ENCODE results near the gene GPHB5.
"Not testable (repeated sequence)": the region's sequence is repeated elsewhere in the genome, so short reads cannot be mapped to it uniquely, and the experiment has no call there.

The GPHB5 gene

GRCh38 chr14:63318835-63319234 is at the start of gene GPHB5:
TSS of gene GPHB5 (minus strand) at chr14:63318935. CDS start at chr14:63317849, 1,086 bp downstream.
- DNase-seq (ENCODE audit: low spot score) = no peak

- no peak for DNase-seq (ENCODE audit: low spot score)
These were observed 49.1 kb upstream of the GPHB5 start for GRCh38 chr14:63367742-63368364.

GRCh38 chr14:63362389-63362819 is 43.7 kb upstream of the GPHB5 start:
- no peak for DNase-seq (ENCODE audit: low spot score)

- DNase-seq (ENCODE audit: low spot score) = no peak
These were observed 43.1 kb upstream of the GPHB5 start for GRCh38 chr14:63361790-63362189.

- DNase-seq (ENCODE audit: low spot score) = no peak
These were observed 39.1 kb upstream of the GPHB5 start for GRCh38 chr14:63357841-63358240.

- DNase-seq (ENCODE audit: low spot score) = no peak
These were observed 27.1 kb upstream of the GPHB5 start for GRCh38 chr14:63345826-63346225.

- DNase-seq (ENCODE audit: low spot score) = no peak
These were observed 25.6 kb upstream of the GPHB5 start for GRCh38 chr14:63344336-63344735.

GRCh38 chr14:63343878-63344277 is 25.1 kb upstream of the GPHB5 start:
- no peak for DNase-seq (ENCODE audit: low spot score)

GRCh38 chr14:63342371-63342770 is 23.6 kb upstream of the GPHB5 start:
- DNase-seq (ENCODE audit: low spot score) = no peak

GRCh38 chr14:63328787-63329737 is 10.3 kb upstream of the GPHB5 start:
- DNase-seq (ENCODE audit: low spot score) = no peak

- no peak for DNase-seq (ENCODE audit: low spot score)
These were observed 8.1 kb upstream of the GPHB5 start for GRCh38 chr14:63326840-63327239.

- no peak for DNase-seq (ENCODE audit: low spot score)
These were observed 4.3 kb upstream of the GPHB5 start for GRCh38 chr14:63322897-63323573.

GRCh38 chr14:63322472-63322871 is 3.7 kb upstream of the GPHB5 start:
- no peak for DNase-seq (ENCODE audit: low spot score)

- peak; percentile 40 for DNase-seq (ENCODE audit: low spot score)
These were observed 9.9 kb downstream of the GPHB5 start for GRCh38 chr14:63308723-63309317.

GRCh38 chr14:63304429-63304828 is 14.3 kb downstream of the GPHB5 start:
- not testable (repeated sequence) for DNase-seq (ENCODE audit: low spot score)

GRCh38 chr14:63301891-63302534 is 16.7 kb downstream of the GPHB5 start:
- no peak for DNase-seq (ENCODE audit: low spot score)

GRCh38 chr14:63300854-63301253 is 17.9 kb downstream of the GPHB5 start:
- no peak for DNase-seq (ENCODE audit: low spot score)

- DNase-seq (ENCODE audit: low spot score) = no peak
These were observed 19.2 kb downstream of the GPHB5 start for GRCh38 chr14:63299351-63300110.

- DNase-seq (ENCODE audit: low spot score) = no peak
These were observed 21.2 kb downstream of the GPHB5 start for GRCh38 chr14:63297372-63298063.

GRCh38 chr14:63296060-63296563 is 22.6 kb downstream of the GPHB5 start:
- no peak for DNase-seq (ENCODE audit: low spot score)
